GM19468 (cell line): Measurements from ENCODE around the gene TRAPPC6A.

Source experiments
- ATAC-seq: cut with Tn5 transposase; IDR thresholded peaks from one replicate; pipeline ENCODE4 v1.9.1; 2021; ENCODE audit warnings: mild to moderate bottlenecking, moderate library complexity, moderate number of reproducible peaks; ENCODE audit not compliant: unreplicated experiment; ENCODE audit errors: extremely low read depth

Gene TRAPPC6A

DNA sequence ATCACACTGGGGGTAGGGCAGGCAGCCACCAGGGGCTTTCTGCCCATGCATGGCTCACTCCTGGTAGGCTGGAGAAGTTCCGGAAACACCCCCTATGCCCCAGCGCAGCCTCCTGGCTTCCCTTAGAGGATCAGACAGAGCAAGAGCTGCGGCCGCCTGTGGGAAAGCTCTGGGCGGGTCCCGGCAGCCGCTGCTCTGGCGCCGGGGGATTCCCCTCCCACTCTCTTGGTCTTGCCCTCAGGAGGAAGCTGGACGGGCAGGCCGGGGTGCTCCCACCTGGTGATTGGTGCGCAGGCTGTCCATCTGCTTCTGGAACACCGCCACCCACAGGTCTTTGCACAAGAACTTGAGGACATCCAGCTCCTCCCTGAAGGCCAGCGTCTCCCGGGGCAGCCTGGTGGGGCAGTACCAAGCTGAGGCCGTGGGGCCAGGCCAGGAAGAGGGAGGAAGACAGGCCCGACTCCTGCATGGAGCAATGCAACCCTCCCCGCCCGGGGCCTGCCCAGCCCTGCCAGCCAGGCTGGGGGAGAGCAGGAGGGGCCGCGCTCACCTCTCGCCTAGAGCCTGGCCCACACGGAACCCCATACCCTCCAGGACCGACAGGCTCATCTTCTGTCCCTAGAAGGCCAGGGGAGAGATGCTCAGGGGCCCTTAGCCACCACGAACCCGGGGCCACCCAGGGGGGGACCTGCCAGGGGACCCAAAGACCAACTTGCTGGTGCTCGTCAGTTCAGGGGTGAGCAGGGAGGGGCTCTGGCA lies 13.3 kb downstream of the TRAPPC6A start:
- no peak for ATAC-seq

- ATAC-seq = no peak
Measured at GRCh38 chr19:45163751-45164460, 14.1 kb downstream of the TRAPPC6A start.

GRCh38 chr19:45163156-45163555 lies 14.9 kb downstream of the TRAPPC6A start:
- no peak for ATAC-seq

GRCh38 chr19:45162608-45163143 lies 15.4 kb downstream of the TRAPPC6A start:
- ATAC-seq = no peak

- ATAC-seq = no peak
Measured at GRCh38 chr19:45161738-45162607, 16.1 kb downstream of the TRAPPC6A start.

- no peak for ATAC-seq
Measured at GRCh38 chr19:45160870-45161737, 16.9 kb downstream of the TRAPPC6A start, which contains the start of gene NKPD1. TSS of gene NKPD1 (minus strand) at chr19:45160982. CDS start at chr19:45160150, 832 bp downstream.

- no peak for ATAC-seq
Measured at GRCh38 chr19:45159971-45160324, 18.1 kb downstream of the TRAPPC6A start.

DNA sequence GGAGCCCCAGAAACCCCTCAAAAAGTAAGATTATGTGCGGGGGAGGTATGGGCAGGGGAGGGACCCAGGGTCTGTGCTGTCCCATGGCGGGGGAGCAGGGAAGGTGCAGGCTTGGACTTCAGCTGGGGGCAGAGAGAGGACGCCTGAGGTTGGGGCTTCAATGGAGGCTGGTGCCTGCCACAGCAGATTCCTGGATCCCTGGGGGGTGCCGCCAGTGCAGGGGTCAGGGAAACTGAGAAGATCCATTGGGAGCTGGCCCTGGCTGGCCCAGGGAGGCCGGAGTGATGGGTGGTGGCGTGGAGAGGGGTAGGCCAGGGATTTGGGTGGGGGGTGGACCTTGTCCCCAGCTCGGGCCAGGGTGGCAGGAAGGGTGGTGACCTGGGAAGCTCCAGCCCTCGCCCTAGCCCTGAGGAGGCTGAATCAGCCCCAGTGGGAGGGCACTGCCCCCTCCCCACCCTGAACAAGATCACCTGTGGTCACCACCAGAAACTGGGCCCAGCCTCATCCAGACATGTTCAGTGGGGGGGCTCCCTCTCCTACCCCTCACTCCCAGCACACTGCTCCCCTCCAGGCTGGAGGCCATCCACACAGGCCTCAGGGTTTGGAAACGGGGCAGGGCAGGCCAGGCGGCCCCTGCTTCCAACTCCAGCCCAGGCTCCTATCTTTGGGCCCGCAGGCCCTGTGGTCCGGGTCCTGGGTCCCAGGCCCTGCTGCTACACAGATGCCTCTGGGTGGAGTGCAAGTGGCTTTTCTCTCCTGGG lies 18.6 kb downstream of the TRAPPC6A start:
- no peak for ATAC-seq

DNA sequence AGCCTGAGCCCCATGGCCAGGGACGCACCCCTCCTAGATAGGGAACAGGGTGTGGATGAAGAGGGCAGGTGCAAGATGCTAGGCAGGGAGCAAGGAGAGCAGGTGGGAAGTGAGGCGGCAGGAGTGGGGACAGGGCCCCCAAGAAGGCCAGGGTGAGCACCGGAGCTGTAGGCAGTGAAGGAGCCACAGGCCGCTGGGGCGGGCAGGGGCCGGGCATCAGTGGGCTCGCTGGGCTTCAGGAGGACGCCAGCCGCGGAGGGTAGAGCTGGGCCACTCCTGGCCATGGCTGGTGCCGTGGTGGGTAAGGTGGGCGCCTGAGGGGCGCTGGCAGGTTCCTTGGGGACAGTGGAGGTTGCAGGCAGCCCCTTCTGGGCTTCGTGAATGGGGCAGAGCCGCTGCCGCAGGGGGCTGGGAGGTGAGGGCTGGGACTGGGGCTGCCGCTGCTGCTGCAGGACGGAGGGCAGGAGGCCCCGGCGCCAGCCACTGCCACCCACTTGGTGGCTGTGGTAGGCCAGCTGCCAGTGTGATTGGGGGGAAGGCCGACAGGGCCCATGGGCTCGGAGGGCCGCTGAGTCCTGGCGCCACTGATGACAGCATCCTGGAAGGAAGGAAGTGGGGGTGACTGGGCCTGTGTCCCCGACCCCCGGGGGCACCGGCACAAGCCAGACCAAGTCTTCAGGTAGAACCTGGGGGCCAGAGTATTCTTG lies 19.4 kb downstream of the TRAPPC6A start:
- ATAC-seq = no peak

- no peak for ATAC-seq
Measured at GRCh38 chr19:45156751-45157150, 21.3 kb downstream of the TRAPPC6A start.

GRCh38 chr19:45156011-45156630 lies 21.9 kb downstream of the TRAPPC6A start:
- no peak for ATAC-seq

DNA sequence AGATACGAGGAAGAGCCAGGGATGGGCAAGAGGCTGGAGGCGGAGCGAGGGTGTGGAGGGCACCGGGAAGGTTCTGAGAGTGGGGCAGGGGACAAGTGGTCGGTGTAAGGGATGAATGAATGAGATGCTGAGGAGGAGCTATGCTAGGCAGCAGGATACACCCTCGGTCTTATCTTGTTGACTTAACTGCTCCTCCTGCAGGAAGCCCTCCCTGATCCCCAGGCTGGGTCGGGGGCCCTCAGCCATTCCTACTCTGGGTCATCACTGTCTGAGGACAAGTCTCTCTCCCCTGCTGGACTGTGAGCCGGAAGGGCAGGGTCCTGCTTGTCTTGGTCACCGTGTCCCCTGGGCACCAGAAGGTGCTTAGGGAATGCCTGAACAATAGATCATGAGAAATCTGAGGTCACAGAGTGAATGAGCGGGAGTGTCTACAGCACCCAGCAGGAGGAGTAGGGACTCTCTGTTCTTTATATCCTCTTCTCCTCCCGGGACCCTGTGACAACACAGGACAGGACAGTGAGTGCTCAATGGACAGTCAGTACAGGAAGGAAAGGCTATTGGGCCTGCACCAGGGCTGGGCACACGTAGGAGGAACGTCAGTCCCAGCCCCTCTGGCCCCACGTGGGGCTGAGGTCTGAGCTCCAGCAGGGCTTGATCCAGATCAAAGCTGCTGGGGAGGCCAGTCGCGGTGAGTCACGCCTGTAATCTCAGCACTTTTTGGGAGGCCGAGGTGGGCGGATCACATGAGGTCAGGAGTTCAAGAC lies 23.8 kb downstream of the TRAPPC6A start:
- ATAC-seq = no peak

DNA sequence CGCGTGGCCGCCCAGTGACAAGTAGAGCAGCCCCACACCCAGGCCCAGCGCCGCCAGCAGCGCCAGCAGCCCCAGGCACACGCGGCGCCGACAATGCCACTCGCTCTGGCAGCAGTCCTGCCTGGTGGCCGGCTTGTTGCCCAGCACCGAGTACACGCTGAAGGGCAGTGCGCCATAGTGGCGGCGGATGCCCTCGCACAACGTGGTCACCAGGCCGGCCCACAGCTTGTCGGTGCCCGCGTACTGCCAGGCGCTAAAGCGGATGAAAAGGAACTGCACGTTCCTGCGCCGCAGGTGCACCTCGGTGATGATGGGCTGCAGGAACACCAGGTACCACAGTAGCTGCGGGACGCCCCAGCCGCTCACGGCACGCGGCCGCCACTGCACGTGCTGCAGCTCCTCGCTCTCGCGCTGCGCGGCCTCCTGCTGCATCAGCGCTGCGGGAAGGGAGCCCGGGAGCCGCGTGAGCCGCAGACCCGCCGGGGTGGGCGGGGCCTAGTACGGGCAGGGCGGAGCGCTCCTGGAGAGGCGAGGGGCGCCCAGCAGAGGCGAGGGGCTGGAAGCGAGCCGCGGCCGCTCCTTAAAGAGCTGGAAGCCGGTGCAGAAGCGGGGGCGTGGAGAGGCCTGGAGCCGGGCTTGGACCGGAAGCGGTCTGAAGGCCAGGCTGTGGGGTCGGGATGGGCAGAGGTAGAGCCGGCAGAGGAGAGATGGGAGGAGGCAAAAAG lies 24.5 kb downstream of the TRAPPC6A start:
- ATAC-seq = no peak

- no peak for ATAC-seq
Measured at GRCh38 chr19:45152504-45153338, 25.3 kb downstream of the TRAPPC6A start.

- ATAC-seq = no peak
Measured at GRCh38 chr19:45151821-45152503, 26.1 kb downstream of the TRAPPC6A start.
